K562 (cell line): ENCODE measurements around the gene ZRANB3. TPM values are rescaled to one million over a fixed set of nuclear protein-coding genes. Genes with fewer than 3 reads are reported as not detected.

Experiments
- ATAC-seq: fragments of 200-7000 bp; cut with Tn5 transposase; 3 replicates; pipeline ENCODE4 v1.9.1; 2020; ENCODE audit warnings: moderate library complexity
- BruUV-seq: library from RNA; stranded (reverse); fragments of 400-500 nt; replicated peaks from 2 replicates; lab custom pipeline; 2021; lab: Mats Ljungman, UMichigan
- CTCF ChIA-PET: fragments of 300-600 bp; formaldehyde crosslinking; extraction: SDS; loops from one replicate; lab custom pipeline; 2021; ENCODE audit warnings: low intra/inter-chr PET ratio; lab: Yijun Ruan, JAX
- POLR2A ChIA-PET: fragments of 300-600, 350-650 bp; sonication (Branson Sonifier 250); formaldehyde crosslinking; extraction: SDS; loops from one replicate; lab custom pipeline; 2021; ENCODE audit warnings: antibody characterized with exemption, inconsistent platforms; lab: Yijun Ruan, JAX
- DNase-seq, 4 experiments: peaks; one replicate each; pipeline versions ENCODE4 v3.0.0 to v3.0.0-alpha.2; 2011 to 2018; ENCODE audit warnings: low spot score in 3 of 4, mixed read lengths in 3 of 4; ENCODE audit errors: extremely low read depth in 1 of 4
- FAIRE-seq: peaks from 2 replicates; lab custom pipeline; 2011; peaks lifted over from hg19 to GRCh38; lab: Jason Lieb, UNC
- H2AFZ ChIP-seq: 2 replicates; pipeline ENCODE4 v1.6.0; 2011; ENCODE audit warnings: low read depth, low read length, control low read depth, inconsistent platforms
- H3K27ac ChIP-seq: fragments of 200-600 bp; 3 replicates; pipeline ENCODE4 v1.8.0; 2011; ENCODE audit warnings: low read depth, mild to moderate bottlenecking, control low read depth, inconsistent platforms, low read length, moderate library complexity, mixed read lengths; ENCODE audit errors: extremely low read depth
- H3K27me3 ChIP-seq, 2 experiments: fragments of 300-600 bp in 1 of 2; 2 replicates in 1 of 2; 3 replicates in 1 of 2; pipeline versions ENCODE4 v1.6.0 to v1.8.0; 2011; ENCODE audit warnings: inconsistent platforms in 2 of 2, low read length in 2 of 2, mild to moderate bottlenecking in 1 of 2, mixed read lengths in 1 of 2, moderate library complexity in 1 of 2; ENCODE audit not compliant: control insufficient read depth in 2 of 2, insufficient read depth in 2 of 2
- H3K36me3 ChIP-seq: fragments of 300-600 bp; 3 replicates; pipeline ENCODE4 v1.8.0; 2011; ENCODE audit warnings: mild to moderate bottlenecking, low read length, inconsistent platforms; ENCODE audit not compliant: control insufficient read depth, insufficient read depth
- H3K4me1 ChIP-seq, 2 experiments: fragments of 200-600 bp in 1 of 2; replicated peaks in 1 of 2; 2 replicates in 1 of 2; 3 replicates in 1 of 2; pipeline versions ENCODE4 v1.5.1 to v1.8.0; 2011; ENCODE audit warnings: inconsistent platforms in 2 of 2, low read length in 2 of 2, mild to moderate bottlenecking in 1 of 2, mixed read lengths in 1 of 2, moderate library complexity in 1 of 2; ENCODE audit not compliant: control insufficient read depth in 2 of 2, insufficient read depth in 2 of 2
- H3K4me2 ChIP-seq: 2 replicates; pipeline ENCODE4 v1.6.1; 2011; ENCODE audit warnings: low read length, control low read depth, inconsistent platforms, mixed read lengths; ENCODE audit not compliant: insufficient read depth
- H3K4me3 ChIP-seq: fragments of 200-600 bp; sonication (generic), shearing (Covaris generic); 2 replicates; pipeline ENCODE4 v1.5.1; 2016; ENCODE audit warnings: control low read depth, inconsistent platforms
- H3K79me2 ChIP-seq: fragments of 200-600 bp; 3 replicates; pipeline ENCODE4 v1.8.0; 2011; ENCODE audit warnings: low read length, inconsistent platforms; ENCODE audit not compliant: control insufficient read depth, insufficient read depth
- H3K9ac ChIP-seq, 2 experiments: 2 replicates each; pipeline versions ENCODE4 v1.6.0 to v1.6.1; 2011; ENCODE audit warnings: low read depth in 2 of 2, low read length in 2 of 2, control low read depth in 1 of 2, inconsistent platforms in 1 of 2, mild to moderate bottlenecking in 1 of 2, mixed read lengths in 1 of 2; ENCODE audit not compliant: insufficient read depth in 1 of 2
- H3K9me1 ChIP-seq: one replicate; pipeline ENCODE4 v1.6.0; 2011; ENCODE audit warnings: inconsistent platforms, mild to moderate bottlenecking, low read length, moderate library complexity; ENCODE audit not compliant: control insufficient read depth, insufficient read depth
- H3K9me3 ChIP-seq: replicated peaks from 2 replicates; pipeline ENCODE4 v1.5.1; 2011; ENCODE audit warnings: low read depth, low read length, inconsistent platforms; ENCODE audit not compliant: control insufficient read depth, insufficient read depth
- H4K20me1 ChIP-seq: replicated peaks from 2 replicates; pipeline ENCODE4 v1.6.1; 2011; ENCODE audit warnings: low read length, inconsistent platforms, mixed read lengths; ENCODE audit not compliant: control insufficient read depth, insufficient read depth
- BRD9 ChIP-seq: fragments of 450-650 bp; IDR thresholded peaks from 2 replicates; pipeline ENCODE4 v1.6.1; 2018; ENCODE audit warnings: low read depth; ENCODE audit not compliant: partially characterized antibody
- DNMT1 ChIP-seq: fragments of 450-650 bp; IDR thresholded peaks from 2 replicates; pipeline ENCODE4 v1.6.1; 2016; ENCODE audit warnings: antibody characterized with exemption, mild to moderate bottlenecking
- ELF2 ChIP-seq: fragments of 250-450 bp; sonication (Bioruptor Pico); IDR thresholded peaks from 2 replicates; pipeline ENCODE4 v1.5.0; 2021; ENCODE audit warnings: mild to moderate bottlenecking
- HCFC1 ChIP-seq: IDR thresholded peaks from 2 replicates; pipeline ENCODE4 v1.6.1; 2012; ENCODE audit warnings: low read depth, low read length, improper control_type of control experiment
- RFX1 ChIP-seq: fragments of 450-650 bp; IDR thresholded peaks from 2 replicates; pipeline ENCODE4 v1.6.1; 2016; ENCODE audit warnings: mild to moderate bottlenecking, moderate library complexity
- SMAD2 ChIP-seq: fragments of 150-350 bp; IDR thresholded peaks from 2 replicates; pipeline ENCODE4 v1.6.1; 2014; ENCODE audit warnings: low read depth, mild to moderate bottlenecking, low read length
- SMARCE1 ChIP-seq: fragments of 450-650 bp; IDR thresholded peaks from 2 replicates; pipeline ENCODE4 v1.7.1; 2016; ENCODE audit warnings: mild to moderate bottlenecking
- STAT5B ChIP-seq: fragments of 250-450 bp; sonication (Bioruptor Pico); IDR thresholded peaks from 2 replicates; pipeline ENCODE4 v1.8.0; 2021; ENCODE audit warnings: mild to moderate bottlenecking, inconsistent platforms
- TAL1 ChIP-seq: fragments of 450-650 bp; IDR thresholded peaks from 2 replicates; pipeline ENCODE4 v1.6.1; 2016; ENCODE audit warnings: mild to moderate bottlenecking
- ZNF124 ChIP-seq: sonication (generic); formaldehyde crosslinking; IDR thresholded peaks from 2 replicates; pipeline ENCODE4 v1.8.1; 2022; ENCODE audit warnings: missing genetic modification reagents
- ZNF197 ChIP-seq: fragments of 200-800 bp; sonication (Bioruptor generic); IDR thresholded peaks from 2 replicates; pipeline ENCODE4 v1.6.1; 2016; ENCODE audit warnings: low read depth, missing genetic modification characterization, missing compliant biosample characterization
- ZNF431 ChIP-seq: sonication (generic); formaldehyde crosslinking; IDR thresholded peaks from 2 replicates; pipeline ENCODE4 v1.8.0; 2022; ENCODE audit warnings: mild to moderate bottlenecking, missing genetic modification reagents
- ZNF76 ChIP-seq: fragments of 250-450 bp; sonication (Bioruptor Pico); IDR thresholded peaks from 2 replicates; pipeline ENCODE4 v1.4.0; 2020; ENCODE audit warnings: mild to moderate bottlenecking, moderate library complexity, borderline replicate concordance
- WGBS: fragments of 100-300 bp; shearing (Covaris generic); methylation state at CpG from one replicate; pipeline ENCODE4 v1.1.6; 2016; ENCODE audit warnings: low coverage, mixed read lengths; ENCODE audit not compliant: insufficient coverage; ENCODE audit errors: missing lambda C conversion rate; 5-methylcytosine and 5-hydroxymethylcytosine counted together
- in situ Hi-C: fragments of 300-500 bp; cut with MboI; formaldehyde crosslinking; loops from 4 replicates; pipeline ENCODE4 v1.15.0; 2018; ENCODE audit warnings: inconsistent platforms, mixed read lengths
- intact Hi-C: fragments of 100-400 bp; cut with micrococcal nuclease; formaldehyde crosslinking; loops from 2 replicates; pipeline ENCODE4 v1.14.2; 2022
- polyA plus RNA-seq, 8 experiments: library from polyadenylated mRNA; depleted of rRNA in 4 of 8; stranded (reverse) in 5 of 8; unstranded in 3 of 8; fragments of >200 nt; fragmentation: Nextera tagmentation in 2 of 8; fragmentation: Illumina TruSeq in 1 of 8; extraction: Ambion mirVana in 2 of 8; extraction: Trizol in 1 of 8; gene quantifications; 2 replicates each; pipeline versions ENCODE4 v1.2.1 to v1.2.3, GENCODE V29; 2011 to 2014; ENCODE audit warnings: inconsistent platforms in 1 of 8, missing spikeins in 1 of 8
- total RNA-seq, 7 experiments: library from RNA; depleted of rRNA in 6 of 7; stranded (reverse); fragments of >200 nt in 6 of 7; fragmentation: Illumina TruSeq in 2 of 7; extraction: Trizol in 2 of 7; gene quantifications; 2 replicates each; pipeline versions ENCODE4 v1.2.1 to v1.2.3, GENCODE V29; 2011 to 2021; ENCODE audit warnings: low replicate concordance in 1 of 7

The ZRANB3 gene
- total and polyA plus RNA-seq, 9 of the 15 experiments (the other 6 are each of a cell fraction or from before 2014, with no cell fraction given), result 8.6 to 21.3 (median 14.7) TPM

DNA sequence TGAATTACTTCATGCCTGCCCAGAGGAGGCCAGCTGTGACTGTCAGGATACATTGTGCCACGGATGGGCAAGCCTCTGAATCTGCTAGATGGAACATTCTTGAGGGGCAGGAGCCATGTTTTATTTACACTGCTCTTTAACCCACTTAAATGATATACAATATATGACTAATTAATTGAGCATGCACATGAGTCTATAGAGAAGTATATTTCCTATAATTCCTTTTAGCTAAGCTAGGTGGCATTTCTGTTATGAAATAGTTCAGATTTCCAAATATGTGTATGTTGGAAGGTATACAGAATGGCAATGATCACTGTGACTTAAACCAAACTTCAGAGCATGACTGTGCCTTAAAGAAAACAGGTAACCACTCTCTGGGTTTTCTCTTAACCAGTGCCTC lies 347.2 kb downstream of the ZRANB3 start:
- ChIA-PET CTCF (no interaction called here), POLR2A (interaction anchor here (1.7 kb wide), 1 partner anchor 10 kb away, joined by 7 read pairs; no protein-coding TSS in a partner anchor)
- no peak overlapping the region for H3K4me2 ChIP-seq
- H3K4me3 ChIP-seq, result no peak overlapping the region
- ATAC-seq (no peak), DNase-seq (no peak), FAIRE-seq (no peak)
- no peak overlapping the region for H3K9ac ChIP-seq
- TF ChIP-seq DNMT1 (no peak), SMARCE1 (no peak), HCFC1 (no peak), ZNF431 (CRISPR knock-in tag) (no peak), ELF2 (no peak), ZNF197 (no peak)
- H3K79me2 ChIP-seq, result no peaks in the 10 kb centered on the region
- no peaks in the 10 kb centered on the region for H3K9me3 ChIP-seq
- in situ Hi-C loops (no loop called here), intact Hi-C loops (no loop called here)
- H3K36me3 ChIP-seq, result 0 out of 3 replicates have a peak, but pooled peaks cover 3% of the 10 kb centered on the region
- H3K9me1 ChIP-seq, result peaks cover 3% of the 10 kb centered on the region
- no peak overlapping the region for H2AFZ ChIP-seq
- H3K4me1 ChIP-seq, result no peaks in the 10 kb centered on the region
- no peaks in the 10 kb centered on the region for H4K20me1 ChIP-seq
- WGBS, result 22% methylated on average over 1 of the region's 1 CpG
- H3K27me3 ChIP-seq, result no peaks in the 10 kb centered on the region
- H3K27ac ChIP-seq, result no peak overlapping the region
- no TSS peak for BruUV-seq

DNA sequence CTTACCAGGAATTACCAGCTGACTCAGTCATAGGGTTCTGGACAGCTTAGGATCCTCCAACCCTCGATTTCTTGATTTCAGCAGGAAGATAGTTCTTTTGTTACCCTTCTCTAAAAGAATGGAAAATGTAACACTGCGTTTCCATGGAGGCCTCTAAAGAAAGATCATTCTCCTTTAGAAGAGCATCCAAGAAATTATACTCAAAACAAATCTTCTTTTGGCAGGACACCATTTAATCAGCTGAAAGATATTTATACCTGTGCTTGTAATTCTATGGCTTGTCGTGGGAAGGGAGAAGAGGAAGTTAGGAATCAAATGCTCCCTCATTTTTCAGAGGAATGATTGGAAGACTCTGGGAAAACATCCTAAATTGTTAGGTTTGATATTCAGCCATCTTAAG lies 348.4 kb downstream of the ZRANB3 start:
- ChIA-PET CTCF (no interaction called here), POLR2A (interaction anchor here (1.7 kb wide), 1 partner anchor 9 kb away, joined by 7 read pairs; no protein-coding TSS in a partner anchor)
- Histone ChIP-seq H3K27ac (no peak overlapping the region), H3K79me2 (no peaks in the 10 kb centered on the region), H3K4me3 (no peak overlapping the region), H3K9me3 (no peaks in the 10 kb centered on the region), H4K20me1 (no peaks in the 10 kb centered on the region), H3K4me2 (no peak overlapping the region), H3K27me3 (no peaks in the 10 kb centered on the region), H3K9me1 (peaks cover 3% of the 10 kb centered on the region), H3K4me1 (no peaks in the 10 kb centered on the region), H3K9ac (no peak overlapping the region), H2AFZ (no peak overlapping the region), H3K36me3 (0 out of 3 replicates have a peak, but pooled peaks cover 3% of the 10 kb centered on the region)
- ATAC-seq (no peak), FAIRE-seq (no peak), DNase-seq (no peak)
- 29% methylated on average over 3 of the region's 3 CpGs for WGBS
- intact Hi-C loops (no loop called here), in situ Hi-C loops (no loop called here)
- BruUV-seq, result no TSS peak
- TF ChIP-seq BRD9 (no peak), RFX1 (no peak), TAL1 (no peak), SMAD2 (no peak), ZNF76 (no peak), STAT5B (CRISPR knock-in tag) (no peak), ZNF124 (CRISPR knock-in tag) (no peak)
